IPS-NIHi11 (cell line): ENCODE data around the gene SUGP2.

Experiments used
- DNase-seq: peaks from one replicate; pipeline ENCODE4 v3.0.0; 2012; ENCODE audit warnings: mixed read lengths, low spot score

The SUGP2 gene

DNA sequence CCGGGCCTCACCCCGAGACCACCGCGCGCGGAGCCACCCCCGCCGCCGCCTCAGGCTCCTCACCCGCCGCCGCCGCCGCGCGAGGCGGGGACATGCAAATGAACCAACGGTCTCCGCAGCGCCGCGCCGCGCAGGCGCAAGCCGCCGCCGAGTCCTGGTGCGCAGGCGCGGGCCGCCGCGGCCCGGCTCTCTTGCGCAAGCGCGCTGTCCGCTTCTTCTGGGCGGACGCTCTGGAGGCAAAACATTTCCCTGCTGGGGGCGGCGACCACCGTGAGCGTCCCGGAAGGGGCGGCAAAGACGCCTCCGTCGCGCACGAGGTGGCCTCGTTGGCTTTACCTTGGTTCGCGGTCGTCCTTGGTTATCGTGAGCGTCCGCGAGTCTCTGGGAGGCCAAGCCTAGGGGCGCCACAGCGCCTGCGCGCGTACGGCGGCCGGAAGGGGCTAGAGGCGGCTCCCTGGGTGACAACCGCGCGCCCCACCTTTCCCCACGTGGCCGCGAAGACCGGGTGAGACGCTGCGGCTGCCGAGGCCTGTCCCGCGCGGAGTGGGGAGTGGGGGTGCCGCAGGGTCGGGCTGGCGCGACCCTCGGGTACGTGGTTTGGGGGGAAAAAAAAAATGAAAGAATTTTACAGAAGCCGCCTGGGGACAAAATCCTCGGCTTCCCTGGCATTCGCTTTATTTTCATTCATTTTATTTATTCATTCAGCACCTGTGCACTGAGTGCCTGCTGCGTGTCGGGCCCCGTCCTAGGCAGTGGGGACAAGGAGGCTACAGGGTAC, at the start of gene SUGP2, which contains the start of gene ARMC6:
Gene SUGP2, minus strand, starts transcription at position 92 of the 778 bp plus-strand sequence. CDS start 2,446 bp downstream, outside the sequence.
Gene ARMC6, plus strand, starts transcription at position 178 of the 778 bp plus-strand sequence. CDS start 607 bp downstream, outside the sequence.
- DNase-seq = peak; percentile 97

DNA sequence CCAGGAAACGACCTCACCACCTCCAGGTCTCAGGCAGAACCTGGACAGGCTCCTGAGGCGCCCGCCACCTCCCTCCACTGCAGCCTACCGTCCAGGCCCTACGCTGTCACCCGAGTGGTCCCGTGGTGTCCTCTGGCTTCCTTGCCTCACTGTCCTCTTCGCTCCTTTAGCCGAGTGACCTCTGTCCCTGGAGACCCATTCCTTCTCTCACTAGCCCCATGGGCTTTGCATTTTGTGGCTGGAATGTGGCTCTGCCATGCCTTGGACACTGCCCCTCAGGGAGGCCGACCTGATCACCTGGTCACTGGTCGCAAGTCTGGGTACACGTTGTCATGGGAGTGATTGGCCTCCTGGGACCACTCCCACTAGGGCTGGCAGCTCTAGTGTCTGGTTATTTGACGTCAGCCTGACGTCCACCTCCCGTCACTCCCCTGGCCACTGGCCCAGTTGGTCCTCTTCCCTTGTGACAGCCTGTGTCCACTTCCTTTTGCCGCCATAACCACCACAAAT, 48.4 kb upstream of the SUGP2 start:
- no peak for DNase-seq

GRCh38 chr19:19079571-19079970, 46.3 kb upstream of the SUGP2 start:
- DNase-seq = no peak

- no peak for DNase-seq
Measured at GRCh38 chr19:19078801-19079200, 45.5 kb upstream of the SUGP2 start.

- no peak for DNase-seq
Measured at GRCh38 chr19:19077103-19077502, 43.8 kb upstream of the SUGP2 start.

DNA sequence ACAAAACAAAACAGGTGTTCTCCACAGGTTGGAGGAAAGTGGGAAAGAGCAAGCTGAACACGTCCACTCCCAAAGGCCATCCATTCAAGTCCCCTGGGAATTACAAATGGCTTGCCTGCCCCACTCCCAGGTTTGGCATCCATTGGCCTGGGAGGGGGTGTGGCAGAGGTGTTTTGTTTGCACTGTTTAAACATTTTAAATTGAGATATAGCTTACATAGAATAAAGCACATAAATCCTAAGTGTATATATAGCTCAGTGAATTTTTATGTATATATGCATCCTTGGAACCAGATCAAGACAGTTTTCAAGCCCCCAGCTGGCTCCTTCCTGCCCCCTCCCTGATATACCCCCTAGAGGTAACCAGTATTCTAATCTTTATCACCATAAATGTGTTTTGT, 43.2 kb upstream of the SUGP2 start:
- no peak for DNase-seq

DNA sequence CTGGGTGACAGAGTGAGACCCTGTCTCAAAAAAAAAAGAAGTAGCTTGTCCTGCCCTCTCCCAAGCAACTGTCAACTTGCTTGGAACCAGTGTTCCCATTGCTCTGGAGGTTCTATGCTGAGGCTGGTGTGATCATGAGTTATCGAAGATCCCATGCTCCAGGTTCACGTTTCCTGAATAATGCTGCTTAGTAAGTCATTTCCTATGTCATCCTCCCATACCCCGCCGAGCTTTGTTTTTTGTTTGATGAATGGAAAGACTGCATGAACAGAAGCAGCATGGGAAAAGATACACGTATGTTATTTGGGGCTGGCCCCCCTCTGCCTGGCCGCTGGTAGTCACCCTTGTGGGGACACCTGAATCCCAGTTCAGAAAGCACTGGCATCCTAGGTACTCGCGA, 41.8 kb upstream of the SUGP2 start:
- DNase-seq = no peak

DNA sequence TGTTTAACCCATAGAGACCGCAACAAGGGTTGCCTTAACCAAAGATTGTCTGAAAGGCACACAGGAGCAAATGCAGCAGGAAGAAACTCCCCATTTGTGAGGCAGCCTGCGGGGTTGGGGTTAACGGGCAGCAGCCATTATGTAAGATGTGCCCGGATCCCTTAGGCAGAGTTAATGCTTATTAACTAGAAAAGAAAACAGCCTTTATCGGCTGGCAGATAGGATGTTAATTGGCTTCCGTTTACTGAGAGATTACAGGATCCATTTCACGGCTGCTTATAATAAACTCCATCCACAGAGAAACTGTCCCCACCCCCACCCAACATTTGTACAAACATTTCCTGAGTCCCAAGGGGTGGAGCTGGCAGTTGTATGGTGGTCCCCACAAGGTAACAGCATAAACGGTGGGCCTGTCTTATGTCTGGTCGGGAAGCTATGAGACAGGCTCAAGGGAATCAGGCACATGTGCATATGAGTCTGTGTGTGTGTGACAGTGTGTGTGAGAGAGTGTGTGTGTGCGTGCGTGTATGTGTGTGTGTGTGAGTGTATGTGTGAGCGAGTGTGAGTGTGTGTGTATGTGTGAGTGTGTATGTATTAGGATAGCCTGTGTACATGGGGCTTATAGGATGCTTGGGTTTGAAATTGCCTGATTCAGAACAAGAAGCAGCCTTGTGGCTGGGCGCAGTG, 41.0 kb upstream of the SUGP2 start:
- DNase-seq = no peak

DNA sequence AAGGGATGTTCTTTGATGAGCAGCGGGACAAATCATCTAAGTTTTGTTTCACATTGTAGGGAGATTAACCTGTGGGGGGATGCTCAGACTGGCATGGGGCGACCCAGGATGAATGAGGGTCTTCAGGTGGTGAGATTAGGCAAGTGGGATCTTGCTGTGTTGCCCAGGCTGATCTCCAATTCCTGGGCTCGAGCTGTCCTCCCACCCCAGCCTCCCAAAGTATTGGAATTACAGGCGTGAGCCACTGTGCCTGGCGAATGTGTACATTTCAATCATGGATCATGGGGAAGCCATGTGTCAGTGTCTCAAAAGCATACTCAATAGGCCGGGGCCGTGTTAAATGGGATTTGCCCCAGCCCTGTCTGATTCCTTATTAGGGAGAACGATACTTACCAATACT, 38.6 kb upstream of the SUGP2 start:
- no peak for DNase-seq

GRCh38 chr19:19068659-19069654, 35.6 kb upstream of the SUGP2 start:
- no peak for DNase-seq

DNA sequence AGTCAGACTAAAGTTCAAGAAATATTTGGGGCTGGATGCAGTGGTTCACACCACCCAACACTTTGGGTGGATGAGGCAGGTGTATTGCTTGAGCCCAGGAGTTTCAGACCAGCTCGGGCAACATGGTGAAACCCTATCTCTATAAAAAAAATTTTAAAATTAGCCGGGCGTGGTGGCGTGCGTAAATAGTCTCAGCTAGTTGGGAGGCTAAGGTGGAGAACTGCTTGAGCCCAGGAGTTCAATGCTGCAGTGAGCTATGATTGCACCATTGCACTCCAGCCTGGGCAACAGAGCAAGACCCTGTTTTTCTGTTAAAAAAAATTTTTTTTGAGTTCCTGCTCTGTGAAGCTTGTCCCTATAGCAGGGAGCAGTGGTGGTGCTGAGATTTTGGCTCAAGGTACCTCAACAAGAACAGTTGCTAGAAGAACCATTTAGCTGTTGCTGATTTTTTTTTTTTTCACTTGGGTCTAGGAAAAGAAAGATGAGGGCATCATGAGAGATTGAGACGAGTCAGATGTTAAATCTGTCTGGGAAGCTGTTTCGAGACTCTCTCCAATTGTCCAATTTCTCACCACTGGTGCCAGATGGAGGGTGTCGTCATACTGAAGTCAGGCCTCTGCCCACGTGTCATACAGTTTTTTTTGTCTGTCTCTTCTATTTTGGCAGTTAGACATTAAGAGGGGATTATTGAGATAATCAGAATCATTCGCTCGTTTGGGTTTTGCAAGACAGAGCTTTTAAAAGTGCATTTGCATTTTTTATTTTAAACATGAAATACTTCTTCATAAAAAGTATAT, 34.2 kb upstream of the SUGP2 start:
- no peak for DNase-seq

DNA sequence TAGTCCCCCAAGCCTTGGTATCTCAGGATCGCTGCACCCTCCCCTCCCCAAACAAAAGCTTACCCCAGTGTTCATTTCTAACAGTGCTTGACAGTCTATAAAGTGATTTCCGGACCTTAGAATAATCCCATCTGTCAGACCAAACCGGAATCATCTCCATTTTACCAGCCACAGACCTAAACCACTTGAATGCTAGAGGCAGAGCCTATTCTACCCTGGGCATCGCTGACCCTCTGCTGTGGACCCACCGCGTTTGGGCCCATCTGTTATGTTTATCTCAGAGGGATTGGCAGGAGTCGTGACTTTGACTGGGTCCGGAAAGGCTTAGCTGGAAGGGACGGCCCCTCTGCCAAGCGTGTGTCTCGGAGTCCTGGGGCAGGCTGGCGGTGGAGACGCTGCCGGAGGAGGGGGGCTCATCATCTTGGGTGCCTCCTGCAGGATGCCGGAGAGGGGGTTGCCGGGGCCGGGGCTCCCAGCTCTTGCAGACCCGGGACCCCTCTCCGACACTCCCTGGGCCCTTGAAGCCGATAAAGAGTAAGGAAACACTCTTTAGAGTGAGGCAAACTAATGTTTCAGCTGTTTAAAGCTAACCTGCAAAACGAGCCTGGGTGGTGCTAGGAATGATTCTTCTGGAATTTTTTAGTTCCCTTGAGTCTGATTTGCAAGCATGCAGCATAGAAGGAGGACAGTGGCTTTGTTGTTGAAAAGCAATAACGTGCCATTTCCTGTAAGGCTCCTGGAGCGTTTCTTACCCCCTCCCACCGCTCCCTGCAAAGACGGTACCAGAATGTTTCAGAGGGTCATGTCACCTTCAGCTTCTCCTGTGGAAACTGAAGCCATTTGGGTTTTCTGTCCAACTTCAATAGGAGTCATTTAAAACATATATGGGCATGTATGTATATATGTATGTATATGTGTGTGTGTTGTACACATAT, 31.8 kb upstream of the SUGP2 start:
- DNase-seq = no peak

- no peak for DNase-seq
Measured at GRCh38 chr19:19064098-19064722, 30.9 kb upstream of the SUGP2 start.

DNA sequence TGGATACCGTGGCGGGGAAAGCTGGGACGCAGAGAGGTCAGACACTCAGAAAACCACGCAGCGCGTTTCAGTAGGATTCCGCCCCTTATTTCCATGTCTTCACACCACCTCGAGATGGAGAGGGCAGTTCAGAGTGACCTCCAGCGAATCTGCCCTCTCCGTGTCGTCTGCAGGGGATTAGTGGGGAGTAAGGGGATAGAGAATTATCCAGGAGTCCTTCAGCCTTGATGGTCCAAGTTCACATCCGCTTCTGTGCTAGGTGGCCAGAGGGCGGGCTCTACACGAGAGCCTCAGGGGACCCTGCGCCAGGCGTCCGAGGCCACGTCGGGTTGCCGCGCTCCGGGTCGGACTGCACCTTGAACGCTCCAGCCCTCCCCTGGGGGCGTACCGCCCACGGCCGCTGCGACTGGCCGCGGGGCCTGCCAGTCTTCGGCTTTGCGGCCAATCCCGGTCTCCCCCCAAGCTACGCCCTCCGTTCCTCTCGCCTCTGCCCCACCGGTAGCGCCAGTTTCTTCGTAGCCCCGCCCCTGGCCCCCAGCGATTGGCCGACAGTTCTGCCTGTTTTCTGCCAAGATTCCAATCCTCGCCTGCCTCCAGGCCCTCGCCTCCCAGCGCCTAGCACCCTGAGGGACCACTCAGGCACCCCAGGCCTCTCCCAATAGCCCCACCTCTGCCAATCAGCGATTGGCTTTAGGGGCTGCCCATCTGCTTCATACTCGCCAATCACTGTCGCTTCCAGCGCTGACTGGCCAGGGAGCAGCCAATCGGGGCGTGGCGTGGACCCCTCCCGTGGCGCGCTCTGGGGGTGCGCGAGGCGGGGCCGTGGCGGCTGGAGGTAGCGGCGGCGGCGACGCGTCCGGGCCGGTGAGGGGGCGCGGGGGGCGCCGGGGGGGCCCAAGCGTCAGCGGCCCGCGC, 30.1 kb upstream of the SUGP2 start, which contains the start of gene SLC25A42:
Gene SLC25A42, plus strand, starts transcription at position 812 of the 915 bp plus-strand sequence. CDS start 32,131 bp downstream, outside the sequence.
- DNase-seq = peak; percentile 100

DNA sequence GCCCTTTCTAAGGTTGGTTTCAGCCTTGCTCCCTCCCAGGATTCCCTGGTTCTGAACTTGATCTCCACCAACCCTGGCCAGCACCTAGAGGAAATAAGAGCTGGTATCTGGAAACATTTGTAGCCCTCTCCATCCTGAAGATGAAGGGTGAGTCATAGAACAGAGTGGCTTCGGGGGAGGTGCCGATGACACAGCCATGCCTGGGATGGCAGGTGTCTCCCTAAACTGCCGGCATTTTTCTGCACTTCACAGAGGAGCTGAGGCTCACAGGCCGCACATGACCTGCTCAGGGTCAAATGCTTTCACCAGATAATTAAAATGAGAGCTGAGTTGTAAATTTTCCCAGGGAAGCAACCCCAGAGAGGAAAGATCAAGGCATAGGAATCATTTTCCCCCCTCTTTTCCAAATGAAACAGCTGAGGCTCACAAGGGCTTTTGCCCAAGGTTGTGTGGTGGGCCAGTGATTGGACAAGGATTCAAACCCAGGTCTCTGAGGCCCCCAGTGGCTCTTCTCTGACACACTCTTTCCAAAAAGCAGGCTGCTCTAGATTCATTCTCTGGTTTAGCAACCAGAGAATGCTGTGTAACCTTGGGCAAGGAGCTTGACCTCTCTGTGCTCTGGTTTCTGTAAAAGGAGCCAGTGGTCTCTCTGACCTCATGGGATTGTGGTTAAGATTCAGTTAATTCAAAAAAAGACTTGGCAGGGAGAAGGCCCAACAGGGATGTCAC, 29.3 kb upstream of the SUGP2 start:
- DNase-seq = peak; percentile 6

DNA sequence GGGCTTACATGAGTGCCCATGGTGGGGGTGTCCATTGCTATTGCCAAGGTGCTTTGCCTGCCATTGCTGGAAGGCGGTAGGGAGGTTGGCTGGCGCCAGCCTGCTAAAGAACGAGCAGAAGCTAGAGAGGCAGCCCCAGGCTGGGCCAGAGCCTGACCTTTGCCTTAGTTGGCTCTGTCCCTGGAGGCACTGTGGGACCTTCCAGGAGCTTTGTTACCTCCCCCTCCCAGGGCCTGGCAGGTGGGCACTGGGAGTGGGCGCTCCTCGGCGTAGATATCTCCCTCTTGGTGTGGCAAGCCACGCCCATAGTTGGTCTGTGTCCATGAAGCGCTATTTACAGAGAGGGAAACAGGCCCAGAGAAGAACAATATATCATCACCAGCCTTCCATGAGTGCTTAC, 28.2 kb upstream of the SUGP2 start:
- no peak for DNase-seq

GRCh38 chr19:19059837-19060611, 26.7 kb upstream of the SUGP2 start:
- no peak for DNase-seq
